Fibroblast of the aortic adventitia (primary cell): Measurements from ENCODE around the gene FRZB. TPM values are rescaled to one million over a fixed set of nuclear protein-coding genes. Genes with fewer than 3 reads are reported as not detected.
"Not testable (repeated sequence)": the region's sequence is repeated elsewhere in the genome, so short reads cannot be mapped to it uniquely, and the experiment has no call there.

Source experiments
- DNase-seq: peaks from one replicate; pipeline ENCODE4 v3.0.0-alpha.2; 2010; ENCODE audit warnings: low read depth
- H3K4me3 ChIP-seq: 2 replicates; pipeline ENCODE4 v1.5.1; 2011; ENCODE audit warnings: low read depth, mild to moderate bottlenecking, control low read depth, low read length, moderate library complexity
- CTCF ChIP-seq: IDR thresholded peaks from 2 replicates; pipeline ENCODE4 v1.5.1; 2011; ENCODE audit warnings: mild to moderate bottlenecking, low read length, control low read depth, inconsistent platforms; ENCODE audit not compliant: insufficient read depth
- total RNA-seq: library from RNA; depleted of rRNA; stranded (reverse); fragments of >200 nt; gene quantifications from 2 replicates; pipeline ENCODE4 v1.2.3, GENCODE V29; 2012; ENCODE audit warnings: low replicate concordance

FRZB gene
- total RNA-seq, 1 donor: 0.18 TPM

- no peak for TF ChIP-seq CTCF
- no peak for DNase-seq
- H3K4me3 ChIP-seq: no peak overlapping the region
Measured at GRCh38 chr2:182898718-182899117, 32.3 kb upstream of the FRZB start.

- peak; percentile 27 for DNase-seq
- no peak for TF ChIP-seq CTCF
- H3K4me3 ChIP-seq: no peak overlapping the region
Measured at GRCh38 chr2:182897137-182897536, 30.7 kb upstream of the FRZB start.

- no peak for DNase-seq
- TF ChIP-seq CTCF: no peak
- no peak overlapping the region for H3K4me3 ChIP-seq
Measured at GRCh38 chr2:182895798-182896197, 29.4 kb upstream of the FRZB start.

DNA sequence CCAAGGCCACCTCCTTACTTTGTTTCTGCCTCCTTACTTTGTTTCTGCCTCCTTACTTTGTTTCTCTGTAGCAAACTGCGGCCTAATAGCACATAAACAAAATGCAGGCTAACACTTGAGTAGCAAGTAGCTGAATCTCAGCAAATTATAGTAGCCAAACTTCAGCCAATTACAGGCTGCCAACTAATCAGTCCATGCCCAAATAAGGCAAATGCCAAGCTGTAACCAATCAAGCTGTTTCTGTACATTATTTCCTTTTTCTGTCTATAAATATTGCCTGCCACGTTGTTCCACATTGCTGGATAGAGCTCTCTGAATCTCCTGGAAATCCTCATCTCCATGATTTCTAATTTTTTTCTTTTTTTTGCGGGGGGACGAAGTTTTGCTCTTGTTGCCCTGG is 28.7 kb upstream of the FRZB start:
- no peak for TF ChIP-seq CTCF
- no peak for DNase-seq
- no peak overlapping the region for H3K4me3 ChIP-seq

- no peak for TF ChIP-seq CTCF
- peak; percentile 9 for DNase-seq
- H3K4me3 ChIP-seq: no peak overlapping the region
Measured at GRCh38 chr2:182894174-182894573, 27.7 kb upstream of the FRZB start.

DNA sequence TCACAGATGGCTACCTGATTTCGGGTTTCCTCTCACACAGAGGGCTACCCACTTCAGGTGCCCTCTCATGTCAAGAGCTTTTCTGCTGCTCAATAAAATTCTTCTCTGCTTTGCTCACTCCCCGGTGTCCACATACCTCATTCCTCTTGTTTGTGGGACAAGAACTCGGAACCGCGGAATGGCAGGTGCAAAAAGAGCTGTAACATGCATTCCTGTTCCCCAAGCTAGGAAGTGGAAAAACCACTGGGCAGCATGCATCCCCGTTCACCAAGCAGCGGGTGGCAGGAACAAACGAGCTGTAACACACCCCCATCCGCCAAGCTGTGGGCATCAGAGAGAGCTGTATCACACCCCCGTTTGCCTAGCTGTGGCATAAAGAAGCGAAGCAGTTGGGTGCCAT is 27.2 kb upstream of the FRZB start:
- no peak overlapping the region for H3K4me3 ChIP-seq
- DNase-seq: no peak
- TF ChIP-seq CTCF: no peak

- not testable (repeated sequence) for DNase-seq, H3K4me3 ChIP-seq
Measured at GRCh38 chr2:182893035-182893434, 26.6 kb upstream of the FRZB start.

GRCh38 chr2:182891611-182892010 is 25.2 kb upstream of the FRZB start:
- no peak for DNase-seq
- TF ChIP-seq CTCF: no peak
- no peak overlapping the region for H3K4me3 ChIP-seq
